ENCODE results near the gene WRAP73.

Gene WRAP73

GRCh38 chr1:3645666-3646355 lies 4.1 kb downstream of the WRAP73 start:
- DNase-seq, result no peak

- no peak for DNase-seq
Measured at GRCh38 chr1:3645247-3645646, 4.7 kb downstream of the WRAP73 start.

- no peak for DNase-seq
Measured at GRCh38 chr1:3644273-3644672, 5.6 kb downstream of the WRAP73 start.

- no peak for DNase-seq
Measured at GRCh38 chr1:3642919-3643675, 6.8 kb downstream of the WRAP73 start.

GRCh38 chr1:3641816-3642215 lies 8.1 kb downstream of the WRAP73 start:
- DNase-seq, result no peak

- no peak for DNase-seq
Measured at GRCh38 chr1:3641046-3641760, 8.7 kb downstream of the WRAP73 start.

GRCh38 chr1:3640121-3640837 lies 9.6 kb downstream of the WRAP73 start:
- no peak for DNase-seq

- DNase-seq, result no peak
Measured at GRCh38 chr1:3639397-3639911, 10.4 kb downstream of the WRAP73 start.

- DNase-seq, result no peak
Measured at GRCh38 chr1:3638676-3639075, 11.2 kb downstream of the WRAP73 start.

GRCh38 chr1:3638027-3638426 lies 11.9 kb downstream of the WRAP73 start:
- DNase-seq, result no peak

GRCh38 chr1:3636531-3636930 lies 13.4 kb downstream of the WRAP73 start:
- DNase-seq, result no peak

GRCh38 chr1:3636080-3636479 lies 13.8 kb downstream of the WRAP73 start:
- DNase-seq, result no peak

GRCh38 chr1:3634059-3634800 lies 15.7 kb downstream of the WRAP73 start:
- DNase-seq, result no peak

GRCh38 chr1:3633344-3634058 lies 16.4 kb downstream of the WRAP73 start:
- no peak for DNase-seq

GRCh38 chr1:3632716-3633343 lies 17.1 kb downstream of the WRAP73 start:
- no peak for DNase-seq

- no peak for DNase-seq
Measured at GRCh38 chr1:3632298-3632697, 17.6 kb downstream of the WRAP73 start.

GRCh38 chr1:3631320-3632260 lies 18.3 kb downstream of the WRAP73 start:
- no peak for DNase-seq

GRCh38 chr1:3630914-3631313 lies 19.0 kb downstream of the WRAP73 start:
- no peak for DNase-seq

GRCh38 chr1:3630161-3630611 lies 19.7 kb downstream of the WRAP73 start:
- DNase-seq, result no peak
